ENCODE data around the gene ZNF334.
A peak's percentile ranks its signal among the peaks of the same experiment; 100 is the strongest.

ZNF334 gene

GRCh38 chr20:46484954-46485353 is 28.4 kb downstream of the ZNF334 start:
- no peak for DNase-seq

- DNase-seq: no peak
These were observed 29.5 kb downstream of the ZNF334 start for GRCh38 chr20:46483879-46484278.

- no peak for DNase-seq
These were observed 30.5 kb downstream of the ZNF334 start for GRCh38 chr20:46482864-46483263.

GRCh38 chr20:46477640-46478039 is 35.7 kb downstream of the ZNF334 start:
- DNase-seq: no peak

GRCh38 chr20:46477225-46477624 is 36.1 kb downstream of the ZNF334 start:
- no peak for DNase-seq

- no peak for DNase-seq
These were observed 44.9 kb downstream of the ZNF334 start for GRCh38 chr20:46468508-46468907.

GRCh38 chr20:46464451-46464850 is 48.9 kb downstream of the ZNF334 start:
- no peak for DNase-seq

DNA sequence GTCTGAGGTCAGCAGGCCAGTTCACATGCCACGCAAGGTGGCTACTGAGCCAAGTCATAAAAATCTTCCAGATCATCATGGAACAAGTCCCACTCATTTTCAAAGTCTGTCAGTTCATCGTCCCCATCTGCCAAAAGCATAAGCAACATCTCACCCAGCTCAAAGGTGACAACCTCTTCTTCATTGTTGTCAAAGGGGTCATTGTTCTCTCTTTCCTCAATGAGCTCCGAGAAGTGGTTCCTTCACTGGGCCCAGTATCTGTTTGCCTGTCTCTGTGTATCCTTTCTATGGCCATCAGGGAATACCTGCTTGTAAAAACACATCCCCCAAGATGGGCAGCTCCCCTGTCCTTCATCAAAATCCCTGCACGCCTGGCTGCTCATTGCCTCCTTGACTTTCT is 49.5 kb downstream of the ZNF334 start:
- DNase-seq: no peak

- DNase-seq: no peak
These were observed 51.6 kb downstream of the ZNF334 start for GRCh38 chr20:46461808-46462207.

DNA sequence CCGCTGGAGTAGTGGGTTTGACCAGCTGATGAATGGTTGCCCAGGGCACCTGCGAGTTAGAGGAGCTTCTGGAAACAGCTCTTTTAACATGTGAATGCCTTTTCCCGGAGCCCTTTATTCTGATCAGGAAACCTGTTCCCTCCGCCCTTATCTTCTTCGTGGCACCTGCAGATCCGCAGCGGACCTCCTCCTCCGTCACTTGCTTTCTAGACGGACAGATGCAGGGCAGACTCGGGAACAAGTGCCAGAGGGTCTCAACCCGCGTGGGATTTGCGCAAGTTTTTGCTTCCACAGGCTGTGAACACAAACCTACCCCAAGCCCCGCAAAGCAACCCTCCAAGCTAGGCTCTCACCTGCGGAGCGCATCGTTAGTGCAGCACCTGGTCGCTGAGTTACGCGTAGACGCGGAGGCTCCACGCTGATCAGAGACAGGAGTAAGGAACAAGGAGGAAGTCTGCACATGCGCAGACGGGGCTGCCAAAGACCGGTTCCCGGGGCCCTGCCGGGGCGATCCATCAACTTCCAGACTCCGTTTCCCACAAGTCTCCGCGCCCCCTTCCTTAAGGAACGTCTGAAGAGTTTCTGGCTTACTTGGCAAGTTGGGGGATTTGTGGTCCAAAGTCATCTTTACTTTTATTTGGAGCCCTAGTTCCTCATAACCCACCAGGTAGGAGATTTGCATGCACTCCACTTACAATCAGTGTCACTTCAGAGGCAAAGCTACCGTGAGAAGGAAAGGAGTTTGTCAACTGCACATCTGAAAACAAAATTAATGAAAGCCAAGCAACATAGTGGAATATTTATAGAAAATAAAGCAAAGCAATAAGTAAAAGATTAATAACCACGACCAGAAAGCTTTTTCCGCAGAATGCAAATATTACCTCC is 54.3 kb downstream of the ZNF334 start:
- DNase-seq: peak in 1 of 2 donors; percentile 4

DNA sequence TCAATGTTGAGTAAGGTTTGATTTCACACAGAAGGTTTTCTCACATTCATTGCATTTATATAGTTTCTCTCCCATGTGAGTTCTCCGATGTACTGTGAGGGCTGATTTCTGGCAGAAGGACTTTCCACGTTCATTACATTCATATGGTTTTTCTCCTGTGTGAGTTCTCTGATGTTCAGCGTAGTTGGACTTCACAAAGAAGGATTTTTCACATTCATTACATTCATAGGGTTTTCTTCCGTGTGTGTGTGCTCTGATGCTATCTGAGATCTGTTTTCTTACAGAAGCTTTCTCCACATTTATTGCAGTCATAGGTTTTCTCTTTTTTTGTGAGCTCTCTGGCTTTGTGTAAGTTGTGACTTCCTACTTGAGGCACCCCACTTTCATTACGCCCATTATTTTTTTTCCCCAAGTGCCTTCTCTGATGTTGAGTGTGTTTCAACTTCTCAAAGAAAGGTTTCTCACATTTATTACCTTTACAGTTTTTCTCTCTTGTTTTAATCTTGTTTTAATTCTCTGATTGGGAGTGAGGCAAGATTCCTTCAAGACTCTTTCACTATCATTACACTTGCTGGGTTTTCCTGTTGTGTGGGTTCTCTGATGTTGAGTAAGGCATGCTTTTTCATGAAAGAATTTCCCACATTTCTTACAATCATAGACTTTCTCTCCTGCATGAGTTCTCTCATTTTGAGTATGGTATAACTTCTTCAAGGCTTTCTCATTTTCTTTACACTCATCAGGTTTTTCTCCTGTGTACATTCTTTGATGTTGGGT is 56.9 kb downstream of the ZNF334 start:
- no peak for DNase-seq

- DNase-seq: no peak
These were observed 57.6 kb downstream of the ZNF334 start for GRCh38 chr20:46455729-46456128.
